NCI-H345 (cell line): ENCODE results near the gene RALGPS1.

Experiments used
- DNase-seq: peaks from one replicate; lab custom pipeline; 2025; lab: John Stamatoyannopoulos, UW

The RALGPS1 gene

DNA sequence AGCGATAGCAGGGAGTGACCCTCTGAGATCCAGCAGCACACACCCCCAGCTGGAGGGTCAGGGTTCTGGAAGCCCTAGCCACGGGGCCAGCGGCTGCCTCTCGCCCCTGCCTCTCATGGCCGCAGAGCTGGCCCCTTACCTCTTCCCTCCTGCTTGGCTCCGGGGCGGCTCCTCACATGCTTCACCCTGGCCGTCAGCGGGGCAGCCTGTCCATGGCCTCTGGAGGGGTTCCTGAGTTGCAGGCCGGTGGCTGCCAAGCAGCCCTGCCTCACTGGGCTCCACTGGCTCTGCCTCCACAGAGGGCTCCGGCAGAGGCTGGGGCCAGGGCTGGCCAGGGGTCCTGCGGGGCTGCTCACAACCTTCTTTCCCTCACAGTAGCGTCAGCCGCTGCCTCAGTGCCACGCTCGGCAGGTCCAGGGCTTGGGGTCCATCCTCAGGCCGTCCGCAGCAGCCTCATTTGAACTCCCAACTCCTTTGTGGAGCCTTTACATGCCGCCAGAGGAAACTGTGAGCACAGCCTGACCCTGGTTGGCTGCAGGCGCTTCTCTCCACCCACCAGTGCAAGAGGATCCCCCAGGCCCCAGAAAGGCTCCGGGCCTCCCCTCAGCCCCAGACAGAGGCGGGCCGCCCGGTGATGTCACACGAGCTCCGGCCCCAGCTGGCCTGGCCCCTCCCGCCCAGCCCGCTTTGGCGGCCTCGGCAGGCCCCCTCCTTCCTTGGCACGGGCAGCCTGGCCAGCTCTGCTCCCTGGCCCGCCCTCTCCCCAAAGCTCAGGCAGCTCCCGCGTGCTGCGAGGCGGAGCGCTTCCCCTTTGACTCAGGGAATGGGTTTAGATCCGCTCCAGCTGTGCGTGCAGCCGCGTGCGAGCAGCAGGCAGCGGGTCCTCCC lies 207.8 kb downstream of the RALGPS1 start, which contains the start of gene ANGPTL2:
TSS of gene ANGPTL2 (minus strand) at position 460 of the 888 bp plus-strand sequence. CDS start 13,904 bp downstream, outside the sequence.
- DNase-seq, result peak; percentile 82

DNA sequence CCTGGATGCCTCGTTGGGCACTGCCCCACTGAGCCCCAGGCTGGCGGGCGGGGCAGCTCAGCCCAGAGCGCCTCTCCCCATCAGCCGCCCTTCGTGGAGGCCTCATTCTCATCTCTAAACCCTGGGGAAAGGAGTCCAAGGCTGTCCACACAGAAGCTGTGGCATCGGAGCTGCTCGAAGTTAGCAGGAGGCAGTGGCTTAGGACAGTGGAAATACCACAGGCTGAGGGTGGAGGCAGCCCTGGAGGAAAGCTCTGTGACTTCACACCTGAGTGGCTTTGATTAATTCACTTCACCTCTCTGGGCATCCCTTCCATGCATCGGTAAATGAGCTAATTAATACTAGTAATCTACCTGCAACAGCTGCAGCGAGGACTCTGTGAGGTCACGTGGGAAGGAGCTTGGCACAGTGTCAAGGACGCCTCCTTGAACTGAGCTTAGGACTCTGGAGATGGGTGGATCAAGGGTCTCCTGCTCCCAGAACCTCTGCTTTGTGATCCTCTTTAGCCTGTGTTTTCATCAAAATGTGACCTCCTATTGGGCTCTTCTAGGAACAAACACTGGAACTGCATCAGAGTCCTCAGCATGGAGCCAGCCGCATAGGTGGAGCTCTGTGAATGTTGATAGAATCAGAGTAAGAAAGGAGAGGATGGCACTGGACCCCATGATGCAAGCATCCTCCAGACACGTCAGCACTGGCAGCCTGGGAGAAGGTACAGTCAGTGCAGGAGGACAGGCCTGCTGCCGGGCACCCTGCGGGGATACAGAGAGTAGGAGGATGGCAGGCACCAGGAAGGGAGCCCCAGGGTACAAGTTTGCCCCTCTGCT lies 208.7 kb downstream of the RALGPS1 start:
- peak; percentile 73 for DNase-seq

DNA sequence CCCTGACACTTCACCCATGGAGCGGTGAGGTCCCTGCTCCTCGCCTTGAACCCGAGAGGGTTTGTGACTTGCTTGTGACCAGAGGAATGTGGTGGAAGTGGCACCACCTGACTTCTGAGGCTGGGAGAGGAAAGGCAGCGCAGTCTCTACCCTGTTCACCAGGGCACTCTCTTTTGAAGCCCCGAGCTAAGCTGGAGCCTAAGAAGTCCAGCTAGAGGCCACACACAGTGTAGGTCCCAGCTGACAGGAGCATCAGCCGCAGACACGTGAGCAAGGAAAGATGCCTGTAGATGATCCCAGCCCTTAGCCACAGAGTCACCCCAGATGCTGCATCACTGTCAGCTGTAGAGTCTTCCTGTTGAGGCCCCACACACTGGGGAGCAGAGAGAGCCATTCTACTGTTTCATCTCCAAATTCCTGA lies 209.5 kb downstream of the RALGPS1 start:
- no peak for DNase-seq

DNA sequence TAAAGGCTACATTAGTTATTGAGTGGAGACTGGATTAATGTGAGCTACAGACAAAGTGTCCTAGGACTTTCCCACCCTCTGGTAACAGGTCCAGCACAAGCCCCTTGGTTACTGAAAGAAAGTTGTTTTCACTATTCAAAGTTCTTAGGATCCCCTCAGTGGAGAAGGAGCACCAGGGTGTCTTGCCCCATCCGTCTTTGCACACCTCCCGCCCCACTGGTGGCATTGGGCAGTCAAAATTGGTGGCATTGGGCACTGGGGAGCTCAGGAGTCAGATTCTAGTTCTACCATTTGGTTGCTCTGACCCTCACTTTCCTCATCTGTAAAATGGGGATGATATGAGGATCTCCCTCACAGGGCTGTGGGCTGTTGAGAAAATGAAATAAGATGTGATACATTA lies 210.2 kb downstream of the RALGPS1 start:
- DNase-seq, result no peak

DNA sequence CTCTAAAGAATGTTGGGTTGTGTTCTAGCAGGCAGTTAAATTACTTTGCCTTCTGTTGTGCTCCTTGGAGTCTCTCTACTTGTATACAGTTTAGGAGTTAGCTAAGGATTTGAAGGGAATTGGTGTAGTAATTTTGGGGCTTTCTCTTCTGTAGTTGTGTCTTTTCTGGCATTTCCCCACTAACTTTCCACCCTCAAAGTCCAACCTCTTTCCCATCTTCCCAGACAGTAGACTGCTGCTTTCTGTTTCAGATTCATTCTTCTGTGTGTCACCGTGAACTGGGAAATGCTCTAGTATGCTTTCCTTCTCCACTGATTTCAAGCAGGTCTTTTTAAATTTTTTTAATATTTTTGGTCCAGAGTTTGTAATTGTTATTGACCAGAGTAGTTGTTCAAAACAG lies 212.4 kb downstream of the RALGPS1 start:
- DNase-seq, result no peak

DNA sequence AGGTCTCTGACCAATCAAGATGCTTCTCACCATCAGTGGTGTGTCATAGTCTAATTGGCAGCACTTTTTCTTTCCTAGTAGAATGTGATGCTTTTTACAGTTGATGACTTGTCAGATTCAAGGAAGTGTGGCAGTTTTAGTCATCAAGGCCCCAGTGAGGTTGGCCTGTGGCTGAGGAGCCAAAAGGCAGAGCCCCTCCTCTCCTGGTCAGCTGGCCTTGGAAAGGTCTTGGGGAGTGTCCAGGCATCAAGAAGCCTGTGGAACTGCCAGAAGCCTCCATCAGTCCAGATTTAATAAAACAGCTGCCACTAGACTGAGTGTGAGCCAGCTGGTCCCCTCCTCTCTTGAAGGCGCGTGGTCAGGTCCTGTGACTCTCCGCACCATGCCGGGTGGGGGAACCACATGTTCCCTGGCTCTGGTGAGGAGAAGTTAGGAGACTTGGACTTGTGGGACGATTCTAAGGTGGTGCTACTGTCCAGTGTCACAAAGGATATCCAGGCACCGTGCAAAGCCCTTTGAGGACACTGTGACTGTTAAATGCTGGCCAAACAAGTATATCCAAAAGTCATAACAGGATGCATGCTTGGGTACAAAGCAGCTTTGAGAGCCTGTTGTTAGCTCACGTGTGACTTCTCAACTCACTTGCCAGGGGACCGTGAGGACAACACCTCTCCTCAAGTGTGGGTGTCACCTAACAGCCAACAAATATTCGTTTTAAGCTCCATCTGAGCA lies 213.9 kb downstream of the RALGPS1 start:
- DNase-seq, result no peak

DNA sequence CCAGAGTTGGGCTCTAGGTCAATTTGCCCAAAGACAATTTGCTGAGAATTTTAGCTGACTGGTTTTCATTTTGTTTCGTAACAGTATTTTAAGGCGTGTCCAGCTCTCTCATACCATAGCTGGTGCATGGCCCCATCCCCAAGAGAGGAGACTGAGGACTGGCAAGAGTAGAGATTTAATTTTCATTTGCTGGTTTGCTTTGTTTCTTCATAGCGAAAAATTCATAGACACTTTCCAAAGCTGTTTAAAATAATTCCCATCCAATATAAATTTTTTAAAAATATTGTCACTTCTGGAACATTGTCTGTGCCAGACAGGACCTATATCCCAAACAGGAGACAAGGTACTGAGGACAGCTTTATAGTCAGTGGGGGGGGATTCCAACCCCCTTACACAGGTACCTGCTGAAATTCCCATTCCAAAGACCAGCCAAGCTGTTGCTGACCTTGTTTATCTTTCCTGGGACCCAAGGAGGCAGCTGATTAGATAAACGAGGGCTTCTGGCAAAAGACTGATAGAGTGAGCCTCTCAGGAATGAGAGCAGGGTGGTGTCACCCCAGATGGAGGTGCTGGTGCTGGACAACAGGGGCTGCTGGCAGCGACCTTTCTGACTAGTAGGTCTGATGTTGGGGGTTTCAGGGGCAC lies 214.6 kb downstream of the RALGPS1 start:
- no peak for DNase-seq

DNA sequence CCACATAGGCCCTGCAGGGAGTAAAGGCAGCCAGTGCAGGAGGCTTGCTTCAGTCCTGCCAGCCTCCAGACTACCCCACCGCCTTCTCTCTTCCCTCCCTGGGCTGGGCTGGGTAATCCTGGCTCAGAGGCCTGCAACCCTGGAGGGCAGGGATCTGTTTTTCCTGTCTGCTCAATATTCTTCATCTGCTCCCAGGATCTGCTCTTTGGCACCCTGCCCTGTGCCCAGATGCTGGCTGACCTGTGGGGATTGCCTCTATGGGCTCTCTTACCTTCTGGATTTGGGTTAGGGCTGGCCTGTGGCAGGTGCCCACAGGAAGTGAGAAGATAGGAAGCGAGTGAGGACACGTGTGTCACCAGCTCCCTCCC lies 215.1 kb downstream of the RALGPS1 start:
- DNase-seq, result no peak

DNA sequence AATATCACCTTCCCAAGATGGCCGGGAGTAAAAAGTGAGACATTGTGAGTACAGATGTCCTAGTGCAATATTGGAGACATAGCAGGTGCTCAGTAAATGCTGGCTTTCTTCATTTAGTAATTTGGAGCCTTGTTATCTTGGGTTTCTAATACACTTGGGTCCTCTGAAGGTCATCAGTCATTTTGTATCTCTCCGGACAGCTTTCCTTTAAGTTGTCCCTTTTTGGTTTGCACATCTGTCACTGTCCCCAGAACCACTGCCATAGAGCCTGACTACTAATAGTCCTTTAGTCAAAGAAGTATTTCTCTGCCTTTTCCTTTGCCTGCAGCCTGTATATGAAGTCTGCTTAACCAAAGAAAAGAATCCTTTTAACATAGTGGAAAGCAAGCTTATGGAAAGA lies 215.7 kb downstream of the RALGPS1 start:
- DNase-seq, result no peak

DNA sequence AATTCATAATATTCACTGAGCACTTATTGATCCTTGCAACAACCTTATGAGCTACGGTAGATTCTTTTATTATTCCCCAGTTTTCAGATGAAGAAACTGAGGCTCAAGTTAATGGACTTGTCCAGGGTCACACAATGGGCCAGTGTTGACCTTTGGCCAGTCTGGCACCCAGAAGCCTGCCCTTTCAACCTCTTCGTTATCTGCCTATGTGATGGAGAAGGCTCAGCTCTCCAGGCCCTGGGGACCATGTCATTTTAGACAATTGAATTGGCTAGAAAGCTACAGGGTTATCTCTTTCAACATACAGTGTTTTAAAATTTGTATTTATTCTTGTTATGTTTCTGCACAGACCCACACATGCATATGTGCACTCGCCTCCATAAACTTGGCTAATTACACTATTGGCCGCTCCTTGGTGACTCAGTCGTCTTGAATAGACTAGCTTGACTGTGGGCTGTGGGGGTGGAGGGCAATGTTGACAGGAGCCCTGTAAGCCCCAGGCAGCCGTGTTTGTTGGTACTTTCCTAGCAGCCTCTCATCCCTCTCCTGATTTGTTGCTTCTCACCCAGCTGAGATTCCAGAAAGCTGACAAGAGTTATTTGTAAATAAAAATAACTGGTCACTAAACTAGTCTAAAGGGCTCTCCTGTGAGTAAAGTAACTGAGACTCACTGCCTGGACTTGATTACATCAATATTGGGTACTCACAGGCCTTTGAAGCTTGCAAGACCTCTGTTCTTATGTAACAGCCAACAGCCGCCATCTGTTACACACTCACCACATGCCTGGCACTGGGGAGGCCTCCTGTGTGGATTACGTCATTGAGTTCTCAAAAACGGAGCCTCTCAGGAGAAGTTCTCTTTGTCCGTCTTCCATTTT lies 216.3 kb downstream of the RALGPS1 start:
- DNase-seq, result peak; percentile 15

DNA sequence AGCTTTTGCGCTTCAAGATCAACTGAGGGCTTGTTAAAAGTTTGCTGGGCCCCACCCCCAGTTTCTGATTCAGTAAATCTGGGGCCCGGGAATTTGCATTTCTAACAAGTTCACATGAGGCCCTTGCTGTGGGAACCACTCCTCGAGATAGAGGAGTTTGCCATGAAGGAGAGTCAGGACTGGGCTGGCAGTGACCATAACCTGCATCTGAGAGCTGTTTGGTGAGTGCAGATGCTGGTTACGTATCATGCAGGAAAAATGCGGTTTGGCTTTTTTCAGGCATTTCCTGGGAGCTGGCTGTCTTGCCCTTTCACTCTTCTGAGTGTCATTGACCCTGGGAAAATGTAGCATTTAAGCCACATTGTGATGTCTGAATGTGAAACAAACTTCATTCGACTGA lies 217.3 kb downstream of the RALGPS1 start:
- no peak for DNase-seq

DNA sequence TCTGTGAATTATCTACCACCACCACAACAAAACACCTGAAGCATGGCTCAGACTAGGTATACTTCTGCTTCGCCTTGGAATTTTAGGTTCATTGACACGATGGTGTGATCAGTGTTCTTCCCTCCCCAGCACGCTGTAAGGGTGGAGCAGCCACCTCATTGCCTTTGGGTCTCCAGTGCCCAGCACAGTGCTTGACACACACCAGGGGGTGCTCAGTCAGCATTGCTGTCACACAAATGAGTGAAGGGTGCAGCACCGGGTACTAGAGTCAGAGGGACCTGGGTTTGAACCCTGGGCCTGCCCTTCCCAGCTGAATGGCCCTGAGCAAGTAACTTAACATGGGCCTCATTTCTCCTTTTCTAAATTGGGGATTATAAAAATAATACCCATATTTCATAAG lies 217.8 kb downstream of the RALGPS1 start:
- DNase-seq, result no peak

DNA sequence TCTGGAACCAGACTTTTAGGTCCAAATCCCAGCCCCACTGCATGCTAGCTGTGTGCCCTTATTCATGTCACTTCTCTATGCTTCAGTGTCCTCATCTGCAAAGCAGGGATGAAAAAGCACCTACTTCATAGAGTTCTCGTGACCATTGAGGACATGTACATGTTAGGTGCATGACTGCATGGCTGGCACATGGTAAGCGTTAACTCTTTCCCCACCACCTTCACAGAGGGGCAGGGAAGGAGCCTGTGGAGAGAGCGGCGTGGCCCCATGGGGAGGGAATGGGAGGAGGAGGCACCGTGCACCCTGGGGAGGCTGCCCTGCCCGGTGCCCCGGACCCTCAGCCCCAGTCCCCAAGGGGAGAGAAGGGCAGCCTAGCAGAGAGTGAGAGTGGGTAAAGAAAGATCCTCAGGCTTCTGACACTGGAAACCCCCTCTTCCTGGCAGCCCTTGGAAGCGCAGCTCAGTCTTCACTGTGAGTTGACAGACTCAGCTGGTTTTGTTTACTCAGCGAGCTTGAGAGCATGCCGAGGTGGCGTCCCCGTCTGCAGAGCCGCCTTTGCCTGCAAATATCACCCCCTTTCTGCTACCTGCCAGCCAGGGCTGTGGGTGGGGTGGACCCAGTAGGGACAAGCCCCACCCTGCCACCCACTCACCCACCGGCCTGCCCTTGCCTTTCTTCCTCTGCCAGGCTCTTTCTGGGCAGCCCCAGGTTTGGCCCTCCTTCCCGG lies 218.5 kb downstream of the RALGPS1 start:
- DNase-seq, result peak; percentile 39

DNA sequence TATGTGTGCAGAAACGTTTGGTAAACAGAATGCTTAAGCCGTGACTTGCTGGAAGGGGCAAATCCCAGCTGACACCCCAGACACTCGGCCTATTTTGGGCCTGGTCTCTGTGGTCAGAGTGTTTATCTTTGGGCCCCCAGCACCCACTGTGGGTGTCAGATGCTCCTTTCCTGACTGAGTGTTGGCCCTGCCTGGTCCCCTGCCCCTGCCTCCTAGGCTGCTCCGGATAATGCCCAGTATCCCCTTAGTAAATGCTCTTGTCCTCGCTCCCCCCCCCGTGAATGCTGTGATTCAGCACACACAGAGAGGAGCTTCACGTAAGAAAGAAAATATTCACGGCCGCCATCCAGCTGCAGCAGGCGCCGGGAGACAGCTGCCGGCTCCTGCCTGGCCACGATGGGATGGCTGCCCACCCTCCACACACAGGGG lies 219.2 kb downstream of the RALGPS1 start:
- DNase-seq, result no peak

DNA sequence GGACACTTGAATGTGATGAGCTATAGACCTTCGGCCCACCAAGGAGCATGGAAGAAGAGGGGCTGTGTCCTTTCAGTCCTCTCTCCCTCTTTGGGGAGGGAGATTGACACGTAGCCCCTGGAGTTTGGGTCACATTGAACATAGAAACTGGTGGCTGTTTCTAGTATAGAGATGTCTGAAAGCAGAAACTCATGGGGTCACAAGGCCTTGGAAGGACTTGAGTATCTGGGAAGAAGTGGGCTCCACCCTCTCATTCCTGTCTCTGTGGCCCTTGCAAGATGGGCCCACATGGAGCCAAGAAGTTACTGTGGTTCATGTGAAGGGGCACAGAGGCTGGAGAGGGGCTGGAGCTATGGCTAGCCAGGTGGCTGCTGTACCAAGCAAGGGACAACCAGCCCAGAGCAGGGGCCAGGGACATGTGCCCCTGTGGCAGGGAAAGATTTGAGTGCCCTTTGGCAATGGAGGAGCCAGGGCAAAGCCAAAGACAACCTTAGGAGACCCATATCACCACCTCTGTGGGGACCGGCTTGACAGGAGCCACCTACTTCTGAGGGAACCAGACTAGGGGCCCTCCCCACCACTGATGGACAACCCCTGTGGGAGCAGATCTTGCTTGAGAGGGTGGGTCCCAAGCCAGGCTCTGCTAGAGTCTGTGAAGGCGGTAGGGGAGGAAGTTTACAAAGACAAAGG lies 220.6 kb downstream of the RALGPS1 start:
- DNase-seq, result no peak

DNA sequence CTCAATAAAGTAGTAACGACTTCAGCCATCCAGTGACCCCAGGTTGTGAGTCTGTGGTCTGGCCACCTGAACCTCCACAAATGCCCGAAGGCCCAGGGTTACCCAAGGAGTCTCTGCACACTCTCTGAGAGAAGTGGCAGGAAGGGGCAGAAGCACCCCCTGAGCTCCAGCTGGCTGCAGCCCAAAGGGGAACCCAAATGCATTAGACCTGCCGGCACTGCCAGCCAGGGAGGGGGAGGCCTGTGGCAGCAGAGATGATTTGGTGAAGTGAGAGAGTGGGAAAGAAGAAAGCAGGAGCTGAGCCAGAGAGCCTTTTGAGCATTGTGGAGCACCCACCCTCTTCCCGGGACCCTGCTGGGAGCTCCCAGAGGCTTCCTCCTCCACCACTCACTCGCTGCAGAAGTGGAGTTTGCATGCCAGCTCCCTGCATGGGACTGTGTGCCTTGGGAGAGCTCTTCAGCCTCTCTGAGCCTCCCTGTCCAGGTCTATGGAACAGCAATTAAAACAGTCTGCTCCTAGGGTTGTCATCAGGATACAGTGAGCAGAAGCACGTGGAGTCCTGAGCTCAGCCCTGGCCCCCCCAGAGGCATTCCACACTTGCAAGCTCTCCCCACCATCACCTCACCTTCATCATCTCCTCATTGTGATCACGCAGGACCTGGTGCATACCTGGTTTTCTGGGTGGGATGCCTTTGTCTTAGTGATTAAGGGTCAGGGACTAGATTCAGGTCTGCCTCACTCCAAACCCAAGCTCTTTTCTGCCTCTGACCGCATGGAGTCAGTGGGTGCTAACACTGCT lies 221.7 kb downstream of the RALGPS1 start:
- DNase-seq, result no peak

DNA sequence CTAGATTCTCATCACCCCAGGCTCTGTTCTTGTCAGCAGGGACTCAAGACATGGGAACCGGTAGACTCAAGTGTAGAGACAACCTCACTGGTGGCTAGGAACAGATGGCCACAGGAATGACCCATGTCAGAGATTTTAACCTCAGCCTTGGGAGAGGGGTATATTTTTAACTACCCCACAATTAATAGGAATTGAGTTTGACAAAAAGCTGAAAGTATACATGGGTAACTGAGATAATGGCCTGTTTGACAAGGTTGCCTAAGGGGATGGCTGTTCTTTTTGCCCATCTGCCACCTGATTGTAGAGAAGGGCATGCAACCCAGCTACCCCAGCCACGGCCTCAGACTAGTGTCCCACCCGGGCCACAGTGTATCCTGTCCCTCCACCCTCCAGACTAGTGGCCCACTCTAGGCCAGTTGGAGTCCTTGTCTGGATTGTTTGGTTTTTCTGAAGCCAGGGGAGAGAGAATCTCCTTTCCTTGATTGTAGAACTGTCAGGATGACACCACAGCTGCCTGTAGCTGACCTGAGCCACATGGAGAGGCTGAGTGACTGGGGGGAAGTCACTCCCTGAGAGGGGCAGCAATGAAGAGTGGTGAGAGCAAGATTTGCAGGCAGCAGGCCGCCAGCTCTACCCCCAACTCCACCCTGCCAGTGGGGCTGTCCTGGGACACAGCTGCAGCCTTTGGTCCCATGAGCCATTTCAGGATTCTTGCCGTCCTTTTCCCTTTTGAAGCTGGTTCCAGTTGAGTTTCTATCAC lies 222.5 kb downstream of the RALGPS1 start:
- DNase-seq, result no peak
